ENCODE measurements around the gene FAM131A. TPM values are rescaled to one million over a fixed set of nuclear protein-coding genes. Genes with fewer than 3 reads are reported as not detected.
A peak's percentile ranks its signal among the peaks of the same experiment; 100 is the strongest.

FAM131A gene
- total RNA-seq, 4 donors from 2014 or later: 14.7 to 27.1 (median 18.8) TPM

GRCh38 chr3:184371570-184372018 lies 34.2 kb downstream of the FAM131A start:
- TF ChIP-seq POLR2A (IDR thresholded peaks at IDR 0.05): no peak
- TF ChIP-seq CTCF (IDR thresholded peaks at IDR 0.05 in 4 of 5, conservative IDR thresholded peaks at IDR 0.05 in 1 of 5): peak; percentile 86 to 98 (median 92)
- ATAC-seq (peak; percentile 95 to 96), DNase-seq (peak; percentile 71 to 83)
- in situ Hi-C loops (cut with MboI; ENCODE audit: low sequenced_read_pairs in 4 of 4) (loop anchor here (5.0 to 25.0 kb wide), 7 partner anchors 141 to 441 kb away; partner anchors contain the start of gene VPS8 (in 1 of the 4)), intact Hi-C loops (cut with DNase I; ENCODE audit: low total_unique reads) (loop anchor here (1.0 kb wide), 2 partner anchors 142 to 173 kb away; no protein-coding TSS in a partner anchor)
- H3K27ac ChIP-seq: no peak overlapping the region
- H3K36me3 ChIP-seq: peaks cover 0 to 24% of the 10 kb centered on the region in 2 donors
- H3K4me3 ChIP-seq: no peak overlapping the region
- peaks cover 7 to 13% of the 10 kb centered on the region in 2 donors for H3K4me1 ChIP-seq
- H3K9me3 ChIP-seq: no peaks in the 10 kb centered on the region
- no peaks in the 10 kb centered on the region for H3K27me3 ChIP-seq

- no peak overlapping the region for H3K27ac ChIP-seq
- H3K27me3 ChIP-seq: no peaks in the 10 kb centered on the region
- TF ChIP-seq CTCF (IDR thresholded peaks at IDR 0.05 in 4 of 5, conservative IDR thresholded peaks at IDR 0.05 in 1 of 5) (no peak), POLR2A (IDR thresholded peaks at IDR 0.05) (no peak)
- H3K4me3 ChIP-seq: no peak overlapping the region
- H3K36me3 ChIP-seq: peaks cover 0 to 17% of the 10 kb centered on the region in 2 donors
- intact Hi-C loops (cut with DNase I; ENCODE audit: low total_unique reads) (no loop called here), in situ Hi-C loops (cut with MboI; ENCODE audit: low sequenced_read_pairs in 4 of 4) (loop anchor here (5.0 to 25.0 kb wide), 7 partner anchors 140 to 440 kb away; partner anchors contain the start of gene VPS8 (in 1 of the 4))
- peaks cover 7 to 13% of the 10 kb centered on the region in 2 donors for H3K4me1 ChIP-seq
- no peak for DNase-seq
- ATAC-seq: no peak
- H3K9me3 ChIP-seq: no peaks in the 10 kb centered on the region
Observed at GRCh38 chr3:184372296-184372821, 35.0 kb downstream of the FAM131A start.

- intact Hi-C loops (cut with DNase I; ENCODE audit: low total_unique reads) (no loop called here), in situ Hi-C loops (cut with MboI; ENCODE audit: low sequenced_read_pairs in 4 of 4) (loop anchor here (5.0 to 25.0 kb wide), 7 partner anchors 139 to 439 kb away; partner anchors contain the start of gene VPS8 (in 1 of the 4))
- H3K4me1 ChIP-seq: peaks cover 10 to 17% of the 10 kb centered on the region in 2 donors
- H3K27ac ChIP-seq: no peak overlapping the region
- TF ChIP-seq POLR2A (IDR thresholded peaks at IDR 0.05) (no peak), CTCF (IDR thresholded peaks at IDR 0.05 in 4 of 5, conservative IDR thresholded peaks at IDR 0.05 in 1 of 5) (no peak)
- H3K27me3 ChIP-seq: no peaks in the 10 kb centered on the region
- no peak overlapping the region for H3K4me3 ChIP-seq
- peaks cover 0 to 14% of the 10 kb centered on the region in 2 donors for H3K36me3 ChIP-seq
- no peak for DNase-seq
- H3K9me3 ChIP-seq: no peaks in the 10 kb centered on the region
- ATAC-seq: no peak
Observed at GRCh38 chr3:184372911-184373310, 35.5 kb downstream of the FAM131A start.

GRCh38 chr3:184373422-184373821 lies 36.0 kb downstream of the FAM131A start:
- Histone ChIP-seq H3K36me3 (peaks cover 0 to 9% of the 10 kb centered on the region in 2 donors), H3K4me1 (peaks cover 15 to 19% of the 10 kb centered on the region in 2 donors), H3K27me3 (no peaks in the 10 kb centered on the region), H3K27ac (no peak overlapping the region), H3K4me3 (no peak overlapping the region), H3K9me3 (no peaks in the 10 kb centered on the region)
- DNase-seq: peak in 1 of 2 donors; percentile 34
- in situ Hi-C loops (cut with MboI; ENCODE audit: low sequenced_read_pairs in 4 of 4): loop anchor here (5.0 to 25.0 kb wide), 7 partner anchors 139 to 439 kb away; partner anchors contain the start of gene VPS8 (in 1 of the 4)
- no peak for ATAC-seq
- TF ChIP-seq POLR2A (IDR thresholded peaks at IDR 0.05): no peak
- TF ChIP-seq CTCF (IDR thresholded peaks at IDR 0.05 in 4 of 5, conservative IDR thresholded peaks at IDR 0.05 in 1 of 5): no peak
- intact Hi-C loops (cut with DNase I; ENCODE audit: low total_unique reads): no loop called here

Measured in gastrocnemius medialis (tissue), 4 donors.